VCaP (cell line): ENCODE measurements around the gene EPB41L1.

Experiments used
- H3K27ac ChIP-seq: fragments of 450-650 bp; 2 replicates; pipeline ENCODE4 v1.5.1; 2017
- TF ChIP-seq, protein P1 (sequence below): fragments of 450-650 bp; conservative IDR thresholded peaks from 2 replicates; pipeline ENCODE4 v1.5.1; 2017; ENCODE audit warnings: mild to moderate bottlenecking, moderate library complexity

The EPB41L1 gene

DNA sequence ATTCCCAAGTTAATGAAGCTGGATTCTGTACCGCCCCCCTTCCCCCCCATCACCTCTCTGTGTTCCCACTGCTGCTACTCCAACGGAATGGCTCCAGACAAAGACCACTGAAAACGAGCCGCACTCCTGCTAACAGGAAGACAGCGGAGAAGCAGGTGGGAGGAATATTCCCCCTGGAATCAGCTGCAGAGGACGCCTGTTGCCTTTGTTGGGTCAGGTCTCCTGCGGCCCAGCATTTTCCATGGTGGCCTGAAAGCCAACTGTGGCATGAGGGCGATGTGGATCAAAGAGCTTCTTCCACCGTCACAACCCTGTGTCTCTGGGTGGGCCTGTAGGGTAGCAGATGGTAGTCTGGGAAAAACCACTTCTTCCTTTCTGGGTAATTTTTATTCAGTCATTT, 98.5 kb downstream of the EPB41L1 start:
- TF ChIP-seq, protein P1, sequence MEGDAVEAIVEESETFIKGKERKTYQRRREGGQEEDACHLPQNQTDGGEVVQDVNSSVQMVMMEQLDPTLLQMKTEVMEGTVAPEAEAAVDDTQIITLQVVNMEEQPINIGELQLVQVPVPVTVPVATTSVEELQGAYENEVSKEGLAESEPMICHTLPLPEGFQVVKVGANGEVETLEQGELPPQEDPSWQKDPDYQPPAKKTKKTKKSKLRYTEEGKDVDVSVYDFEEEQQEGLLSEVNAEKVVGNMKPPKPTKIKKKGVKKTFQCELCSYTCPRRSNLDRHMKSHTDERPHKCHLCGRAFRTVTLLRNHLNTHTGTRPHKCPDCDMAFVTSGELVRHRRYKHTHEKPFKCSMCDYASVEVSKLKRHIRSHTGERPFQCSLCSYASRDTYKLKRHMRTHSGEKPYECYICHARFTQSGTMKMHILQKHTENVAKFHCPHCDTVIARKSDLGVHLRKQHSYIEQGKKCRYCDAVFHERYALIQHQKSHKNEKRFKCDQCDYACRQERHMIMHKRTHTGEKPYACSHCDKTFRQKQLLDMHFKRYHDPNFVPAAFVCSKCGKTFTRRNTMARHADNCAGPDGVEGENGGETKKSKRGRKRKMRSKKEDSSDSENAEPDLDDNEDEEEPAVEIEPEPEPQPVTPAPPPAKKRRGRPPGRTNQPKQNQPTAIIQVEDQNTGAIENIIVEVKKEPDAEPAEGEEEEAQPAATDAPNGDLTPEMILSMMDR, result no peak
- no peak overlapping the region for H3K27ac ChIP-seq

DNA sequence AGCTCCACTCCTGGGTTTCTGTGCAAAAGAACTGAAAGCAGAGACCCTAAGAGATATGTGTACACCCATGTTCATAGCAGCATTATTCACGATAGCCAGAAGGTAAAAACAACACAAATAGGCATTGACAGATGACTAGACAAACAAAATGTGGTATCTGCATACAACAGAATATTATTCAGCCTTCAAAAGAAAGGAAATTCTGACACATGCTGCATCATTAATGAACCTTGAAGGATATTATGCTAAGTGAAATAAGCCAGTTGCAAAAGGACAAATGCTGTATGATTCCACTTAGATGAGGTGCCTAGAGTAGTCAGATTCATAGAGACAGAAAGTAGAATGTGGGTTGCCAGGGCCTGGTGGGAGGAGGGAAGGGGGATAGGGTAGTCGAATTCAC, 99.5 kb downstream of the EPB41L1 start:
- TF ChIP-seq, protein P1, result no peak

DNA sequence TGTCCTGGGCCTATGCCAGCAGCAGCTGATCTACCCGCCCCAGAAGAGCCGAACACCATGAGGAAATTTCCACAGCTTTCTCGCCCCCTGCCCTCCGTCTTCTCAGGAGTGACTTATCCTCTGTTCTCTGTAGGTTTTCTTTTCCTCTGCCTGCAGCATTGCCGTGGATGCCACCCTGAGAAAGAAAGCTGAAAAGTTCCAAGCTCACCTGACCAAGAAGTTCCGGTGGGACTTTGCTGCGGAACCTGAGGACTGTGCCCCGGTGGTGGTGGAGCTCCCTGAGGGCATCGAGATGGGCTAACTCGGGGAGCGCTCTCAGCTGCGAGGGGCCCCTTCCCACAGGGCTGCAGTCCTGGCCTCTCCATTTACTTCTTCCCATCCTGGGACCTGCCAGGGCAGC, 100.9 kb downstream of the EPB41L1 start:
- TF ChIP-seq, protein P1, result no peak
- H3K27ac ChIP-seq, result no peak overlapping the region

More for the DNA sequence above, 99.5 kb downstream of the EPB41L1 start:
- no peak overlapping the region for H3K27ac ChIP-seq

DNA sequence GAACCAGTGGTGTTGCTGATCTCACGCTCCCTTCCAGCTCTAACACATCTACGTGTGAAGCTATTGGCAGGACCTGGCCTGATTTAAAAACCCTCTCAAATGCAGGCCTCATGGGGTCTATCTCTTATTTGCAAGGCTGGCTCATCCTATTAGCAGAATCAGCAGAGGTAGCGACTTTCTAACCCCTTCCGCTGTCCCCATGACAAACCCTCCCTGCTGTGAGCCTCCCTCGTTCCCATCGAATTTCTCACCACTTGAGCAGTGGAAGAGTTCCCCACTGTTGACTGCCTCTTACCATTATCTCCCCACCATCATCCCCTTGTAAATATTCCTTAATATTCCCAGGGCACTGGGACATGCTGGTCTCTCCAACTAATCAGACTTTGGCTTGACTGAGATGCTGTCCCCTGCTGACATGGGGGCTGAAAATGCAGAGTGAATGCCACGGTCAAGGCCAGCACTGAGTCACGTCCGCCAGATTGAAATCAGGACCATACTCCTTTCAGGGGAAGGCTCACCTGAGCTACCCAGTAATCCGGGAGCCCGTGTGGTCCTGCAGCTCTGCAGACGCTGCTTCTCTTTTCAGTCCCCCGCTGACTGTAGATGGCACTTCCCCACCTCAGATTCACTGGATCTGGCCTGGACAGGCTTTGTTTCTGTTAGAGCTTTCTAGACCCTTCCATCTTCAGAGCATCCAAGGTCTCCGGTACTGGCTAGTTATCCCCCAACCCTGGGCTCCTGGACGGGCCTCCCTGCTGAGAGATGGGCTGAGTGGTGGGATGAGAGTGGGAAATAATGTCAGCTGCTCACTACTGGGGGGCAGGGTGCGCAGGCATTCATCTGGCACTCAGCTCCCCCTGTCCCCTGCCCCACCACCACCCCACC, 104.9 kb downstream of the EPB41L1 start:
- TF ChIP-seq, protein P1, result no peak
- H3K27ac ChIP-seq, result no peak overlapping the region

DNA sequence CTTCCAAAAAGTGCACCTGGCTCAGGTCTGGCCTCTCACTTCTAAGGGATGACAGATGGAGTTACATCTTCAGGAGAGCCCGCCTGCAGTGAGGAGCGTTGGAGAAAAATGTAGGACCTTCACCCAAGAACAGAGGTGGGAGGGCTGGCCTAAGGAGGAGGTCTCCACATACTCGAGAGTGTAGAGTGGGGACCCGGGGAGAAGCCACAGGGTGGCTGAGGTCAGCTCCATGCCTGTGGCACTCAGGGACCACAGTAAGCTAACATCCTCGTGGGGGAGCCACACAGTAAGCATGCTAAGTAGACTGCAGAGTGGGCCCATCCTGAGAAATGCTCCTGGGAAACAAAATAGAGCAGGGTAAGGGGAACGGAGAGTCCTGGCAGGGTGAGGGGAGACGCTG, 105.8 kb downstream of the EPB41L1 start:
- H3K27ac ChIP-seq, result no peak overlapping the region
- TF ChIP-seq, protein P1, result no peak

DNA sequence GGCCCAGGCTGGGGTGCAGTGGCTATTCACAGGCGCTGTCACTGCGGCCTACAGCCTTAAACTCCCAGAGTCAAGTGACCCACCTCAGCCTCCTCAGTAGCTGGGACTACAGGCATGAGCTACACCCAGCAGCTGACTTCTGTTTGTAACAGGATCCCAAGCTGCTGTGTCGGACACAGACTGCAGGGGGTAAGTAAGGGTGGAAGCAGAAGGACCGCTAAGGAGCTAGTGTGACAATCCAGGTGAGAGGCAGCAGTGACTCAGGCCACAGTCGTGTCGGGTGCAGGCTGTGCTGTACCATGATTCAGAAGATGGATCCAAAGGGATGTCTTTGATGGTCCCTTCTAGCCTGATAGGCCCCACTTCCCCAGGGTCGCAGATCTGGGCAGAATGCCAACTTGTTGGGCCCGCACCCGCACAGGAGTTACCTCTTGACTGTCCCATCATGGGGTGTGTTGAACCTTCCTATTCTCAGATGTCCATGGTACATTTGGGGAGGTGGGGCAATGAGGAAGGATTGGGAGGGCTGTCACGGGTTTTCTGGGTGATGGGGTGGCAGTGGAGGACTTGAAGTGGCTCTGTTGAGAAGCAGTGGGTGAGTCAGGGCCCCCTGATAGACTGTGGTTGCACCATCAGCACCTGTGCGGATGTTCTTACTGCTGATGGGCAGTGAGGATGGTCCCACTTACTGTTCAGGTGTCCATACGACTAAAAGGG, 107.0 kb downstream of the EPB41L1 start:
- TF ChIP-seq, protein P1, result no peak
- no peak overlapping the region for H3K27ac ChIP-seq

DNA sequence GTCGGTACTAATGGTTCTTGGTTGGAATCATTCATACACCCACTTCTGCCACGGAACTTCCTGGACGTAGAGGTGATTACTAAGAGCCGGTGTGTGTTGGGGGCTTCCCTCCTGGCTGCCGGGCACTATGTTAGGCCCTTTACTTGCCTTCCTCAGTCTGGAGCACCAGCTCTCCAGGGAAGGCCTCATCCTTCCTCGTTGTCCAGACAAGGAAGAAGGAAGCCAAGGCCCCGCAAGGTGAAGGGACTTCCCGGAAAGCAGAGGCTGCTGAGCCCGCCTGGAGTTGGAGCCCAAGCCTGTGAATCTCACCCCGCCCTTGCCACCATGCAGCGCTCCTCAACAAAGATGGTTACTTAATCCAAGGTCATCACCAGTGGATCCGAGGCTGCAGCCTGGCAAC, 107.9 kb downstream of the EPB41L1 start:
- H3K27ac ChIP-seq, result no peak overlapping the region
- TF ChIP-seq, protein P1, result no peak
